ENCODE results near the gene WDR54.

DNA sequence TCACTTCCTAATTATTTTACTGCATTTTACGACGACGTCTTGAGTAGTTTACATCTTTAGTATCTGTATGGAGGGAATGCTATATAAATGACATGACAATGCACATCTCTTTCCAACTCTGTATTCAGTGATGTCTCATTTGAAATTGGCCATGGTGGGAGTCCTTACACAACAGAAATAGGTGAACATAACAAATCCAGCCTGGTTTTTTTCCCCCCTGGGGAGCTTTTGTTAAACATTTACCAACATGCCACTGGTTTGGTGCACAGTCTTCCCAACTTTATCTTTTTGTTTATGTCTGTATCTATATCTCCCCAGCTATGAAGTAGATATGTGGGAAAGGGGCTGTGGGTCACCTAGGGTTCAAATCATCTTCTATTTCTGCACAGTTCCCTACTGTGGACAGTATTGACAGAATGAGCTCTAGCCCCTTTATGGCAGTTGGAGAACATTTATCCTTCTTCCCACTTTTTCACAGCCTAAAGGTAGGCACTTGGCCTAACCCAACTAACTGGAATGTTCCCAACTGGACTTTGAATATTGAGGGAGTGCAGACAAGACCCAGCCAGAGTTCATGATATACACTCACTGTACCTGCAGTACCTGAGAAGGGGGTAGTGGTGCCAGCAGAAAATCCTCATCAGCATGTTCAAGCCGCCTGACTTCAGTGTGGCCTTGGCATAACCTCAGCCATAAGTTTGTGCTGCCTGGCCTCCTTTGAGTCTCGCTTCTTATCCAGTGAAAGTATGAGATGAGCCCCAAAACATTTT lies 25.9 kb downstream of the WDR54 start:
- no peak for TF ChIP-seq ZBTB20 (tag by site-specific recombination; IDR thresholded peaks at IDR 0.05)
- TF ChIP-seq, protein P1, sequence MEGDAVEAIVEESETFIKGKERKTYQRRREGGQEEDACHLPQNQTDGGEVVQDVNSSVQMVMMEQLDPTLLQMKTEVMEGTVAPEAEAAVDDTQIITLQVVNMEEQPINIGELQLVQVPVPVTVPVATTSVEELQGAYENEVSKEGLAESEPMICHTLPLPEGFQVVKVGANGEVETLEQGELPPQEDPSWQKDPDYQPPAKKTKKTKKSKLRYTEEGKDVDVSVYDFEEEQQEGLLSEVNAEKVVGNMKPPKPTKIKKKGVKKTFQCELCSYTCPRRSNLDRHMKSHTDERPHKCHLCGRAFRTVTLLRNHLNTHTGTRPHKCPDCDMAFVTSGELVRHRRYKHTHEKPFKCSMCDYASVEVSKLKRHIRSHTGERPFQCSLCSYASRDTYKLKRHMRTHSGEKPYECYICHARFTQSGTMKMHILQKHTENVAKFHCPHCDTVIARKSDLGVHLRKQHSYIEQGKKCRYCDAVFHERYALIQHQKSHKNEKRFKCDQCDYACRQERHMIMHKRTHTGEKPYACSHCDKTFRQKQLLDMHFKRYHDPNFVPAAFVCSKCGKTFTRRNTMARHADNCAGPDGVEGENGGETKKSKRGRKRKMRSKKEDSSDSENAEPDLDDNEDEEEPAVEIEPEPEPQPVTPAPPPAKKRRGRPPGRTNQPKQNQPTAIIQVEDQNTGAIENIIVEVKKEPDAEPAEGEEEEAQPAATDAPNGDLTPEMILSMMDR (tag by site-specific recombination; IDR thresholded peaks at IDR 0.05) = no peak
